ENCODE data around the gene DAPK1. TPM values are rescaled to one million over a fixed set of nuclear protein-coding genes. Genes with fewer than 3 reads are reported as not detected.

DAPK1 gene
- total and polyA plus RNA-seq, 10 of the 15 experiments (the other 5 are each of a cell fraction or from before 2014, with no cell fraction given): 8.2 to 94.7 (median 51.6) TPM

GRCh38 chr9:87612536-87612935 is 114.9 kb downstream of the DAPK1 start:
- intact Hi-C loops (cut with micrococcal nuclease; ENCODE audit: unreplicated experiment) (no loop called here), in situ Hi-C loops (cut with MboI) (no loop called here)
- ATAC-seq (no peak), DNase-seq (ENCODE audit: low read depth, low spot score) (no peak), FAIRE-seq (no peak)
- peaks cover 3% of the 10 kb centered on the region for H3K9me3 ChIP-seq (replicated peaks; ENCODE audit: control insufficient read depth, insufficient read depth, low read length)
- ChIA-PET POLR2A (interaction anchor here (2.0 kb wide), 1 partner anchor 115 kb away, joined by 6 read pairs; the partner anchor contains the start of gene DAPK1), RAD21 (ENCODE audit: unreplicated experiment) (interaction anchor here (1.1 to 2.1 kb wide), 3 partner anchors 42 to 77 kb away, joined by 3 to 15 read pairs (median 10); no protein-coding TSS in a partner anchor), SMC1A (ENCODE audit: uncharacterized antibody, unreplicated experiment) (interaction anchor here (1.0 to 2.7 kb wide), 4 partner anchors 17 to 113 kb away, joined by 3 to 14 read pairs (median 5); no protein-coding TSS in a partner anchor), CTCF (no interaction called here)
- BruUV-seq (replicated peaks): no TSS peak
- H3K9ac ChIP-seq (ENCODE audit: control insufficient read depth, insufficient read depth, low read length): no peak overlapping the region
- no peaks in the 10 kb centered on the region for H3K27me3 ChIP-seq (replicated peaks in 1 of 2; ENCODE audit: control insufficient read depth in 2 of 2, insufficient read depth in 2 of 2, low read length in 1 of 2)
- WGBS (ENCODE audit: insufficient coverage, insufficient replicate concordance, low lambda C conversion rate, missing lambda C conversion rate): 75% methylated on average over 3 of the region's 3 CpGs
- no peaks in the 10 kb centered on the region for H3K79me2 ChIP-seq (ENCODE audit: control insufficient read depth, insufficient read depth, low read length)
- TF ChIP-seq ZBED1 (IDR thresholded peaks at IDR 0.05; ENCODE audit: borderline replicate concordance) (no peak), ZNF217 (IDR thresholded peaks at IDR 0.05) (no peak), ZNF622 (IDR thresholded peaks at IDR 0.05) (no peak), YY1 (IDR thresholded peaks at IDR 0.05; ENCODE audit: low read depth, low read length) (no peak), CHD4 (IDR thresholded peaks at IDR 0.05) (no peak), MTA3 (IDR thresholded peaks at IDR 0.05; ENCODE audit: borderline replicate concordance, low read length) (no peak)
- TF ChIP-seq, protein P1, sequence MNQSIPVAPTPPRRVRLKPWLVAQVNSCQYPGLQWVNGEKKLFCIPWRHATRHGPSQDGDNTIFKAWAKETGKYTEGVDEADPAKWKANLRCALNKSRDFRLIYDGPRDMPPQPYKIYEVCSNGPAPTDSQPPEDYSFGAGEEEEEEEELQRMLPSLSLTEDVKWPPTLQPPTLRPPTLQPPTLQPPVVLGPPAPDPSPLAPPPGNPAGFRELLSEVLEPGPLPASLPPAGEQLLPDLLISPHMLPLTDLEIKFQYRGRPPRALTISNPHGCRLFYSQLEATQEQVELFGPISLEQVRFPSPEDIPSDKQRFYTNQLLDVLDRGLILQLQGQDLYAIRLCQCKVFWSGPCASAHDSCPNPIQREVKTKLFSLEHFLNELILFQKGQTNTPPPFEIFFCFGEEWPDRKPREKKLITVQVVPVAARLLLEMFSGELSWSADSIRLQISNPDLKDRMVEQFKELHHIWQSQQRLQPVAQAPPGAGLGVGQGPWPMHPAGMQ (IDR thresholded peaks at IDR 0.05; ENCODE audit: borderline replicate concordance): no peak
- no peaks in the 10 kb centered on the region for H4K20me1 ChIP-seq (ENCODE audit: control insufficient read depth, insufficient read depth)
- H2AFZ ChIP-seq (ENCODE audit: control insufficient read depth, low read depth, low read length): no peak overlapping the region
- H3K36me3 ChIP-seq (ENCODE audit: control insufficient read depth in 2 of 2, insufficient read depth in 2 of 2, low read length in 1 of 2): peaks cover 4 to 9% of the 10 kb centered on the region in 2 experiments; a peak in 2 of 4 replicates
- no peak overlapping the region for H3K4me3 ChIP-seq
- H3K4me1 ChIP-seq (ENCODE audit: control insufficient read depth, insufficient read depth, low read length): peaks cover 27% of the 10 kb centered on the region
- H3K4me2 ChIP-seq (ENCODE audit: control insufficient read depth, insufficient read depth): peak overlapping the region; percentile 25; the same call in 1 of the 2 replicates
- H3K27ac ChIP-seq (ENCODE audit: control insufficient read depth, insufficient read depth): peak overlapping the region; percentile 53; the same call in 1 of the 2 replicates
